Stimulated activated CD4-positive, alpha-beta T cell treated with anti-CD3 and anti-CD28 coated beads, Interleukin-4, amount 100 ng/mL, for 24 hours (primary cell): ENCODE measurements around the gene GAL3ST2.
"Not testable (repeated sequence)": the region's sequence is repeated elsewhere in the genome, so short reads cannot be mapped to it uniquely, and the experiment has no call there.

Source experiments
- DNase-seq: peaks from one replicate; pipeline ENCODE4 v3.0.0-alpha.2; 2020

GAL3ST2 gene

GRCh38 chr2:241748468-241749256 is 28.0 kb upstream of the GAL3ST2 start:
- no peak for DNase-seq

- DNase-seq = no peak
These were observed 26.4 kb upstream of the GAL3ST2 start for GRCh38 chr2:241750076-241750840.

GRCh38 chr2:241751152-241751551 is 25.5 kb upstream of the GAL3ST2 start:
- no peak for DNase-seq

- no peak for DNase-seq
These were observed 24.8 kb upstream of the GAL3ST2 start for GRCh38 chr2:241751776-241752175.

- no peak for DNase-seq
These were observed 24.4 kb upstream of the GAL3ST2 start for GRCh38 chr2:241752253-241752652.

- no peak for DNase-seq
These were observed 23.8 kb upstream of the GAL3ST2 start for GRCh38 chr2:241752689-241753276.

GRCh38 chr2:241753493-241753892 is 23.1 kb upstream of the GAL3ST2 start:
- DNase-seq = no peak

- DNase-seq = no peak
These were observed 22.6 kb upstream of the GAL3ST2 start for GRCh38 chr2:241754042-241754441.

- DNase-seq = no peak
These were observed 21.5 kb upstream of the GAL3ST2 start for GRCh38 chr2:241755166-241755565.

GRCh38 chr2:241755777-241756176 is 20.8 kb upstream of the GAL3ST2 start:
- no peak for DNase-seq

- no peak for DNase-seq
These were observed 17.4 kb upstream of the GAL3ST2 start for GRCh38 chr2:241759067-241759807.

GRCh38 chr2:241759893-241760292 is 16.7 kb upstream of the GAL3ST2 start:
- not testable (repeated sequence) for DNase-seq

- no peak for DNase-seq
These were observed 16.3 kb upstream of the GAL3ST2 start for GRCh38 chr2:241760301-241760771.

GRCh38 chr2:241762321-241762932 is 14.2 kb upstream of the GAL3ST2 start:
- no peak for DNase-seq

GRCh38 chr2:241762933-241763369 is 13.7 kb upstream of the GAL3ST2 start:
- peak; percentile 65 for DNase-seq

GRCh38 chr2:241763551-241764274 is 12.9 kb upstream of the GAL3ST2 start:
- DNase-seq = no peak

GRCh38 chr2:241764275-241765241 is 12.1 kb upstream of the GAL3ST2 start:
- DNase-seq = no peak

GRCh38 chr2:241767464-241768250 is 9.0 kb upstream of the GAL3ST2 start:
- DNase-seq = no peak

GRCh38 chr2:241768251-241768711 is 8.3 kb upstream of the GAL3ST2 start:
- no peak for DNase-seq

GRCh38 chr2:241768850-241769249 is 7.8 kb upstream of the GAL3ST2 start:
- DNase-seq = no peak
